ENCODE measurements around the gene SRSF5. TPM values are rescaled to one million over a fixed set of nuclear protein-coding genes. Genes with fewer than 3 reads are reported as not detected.

SRSF5 gene
- total and polyA plus RNA-seq, 2 of the 13 experiments (the other 11 are each of a cell fraction or from before 2014, with no cell fraction given): 189 to 277 TPM

DNA sequence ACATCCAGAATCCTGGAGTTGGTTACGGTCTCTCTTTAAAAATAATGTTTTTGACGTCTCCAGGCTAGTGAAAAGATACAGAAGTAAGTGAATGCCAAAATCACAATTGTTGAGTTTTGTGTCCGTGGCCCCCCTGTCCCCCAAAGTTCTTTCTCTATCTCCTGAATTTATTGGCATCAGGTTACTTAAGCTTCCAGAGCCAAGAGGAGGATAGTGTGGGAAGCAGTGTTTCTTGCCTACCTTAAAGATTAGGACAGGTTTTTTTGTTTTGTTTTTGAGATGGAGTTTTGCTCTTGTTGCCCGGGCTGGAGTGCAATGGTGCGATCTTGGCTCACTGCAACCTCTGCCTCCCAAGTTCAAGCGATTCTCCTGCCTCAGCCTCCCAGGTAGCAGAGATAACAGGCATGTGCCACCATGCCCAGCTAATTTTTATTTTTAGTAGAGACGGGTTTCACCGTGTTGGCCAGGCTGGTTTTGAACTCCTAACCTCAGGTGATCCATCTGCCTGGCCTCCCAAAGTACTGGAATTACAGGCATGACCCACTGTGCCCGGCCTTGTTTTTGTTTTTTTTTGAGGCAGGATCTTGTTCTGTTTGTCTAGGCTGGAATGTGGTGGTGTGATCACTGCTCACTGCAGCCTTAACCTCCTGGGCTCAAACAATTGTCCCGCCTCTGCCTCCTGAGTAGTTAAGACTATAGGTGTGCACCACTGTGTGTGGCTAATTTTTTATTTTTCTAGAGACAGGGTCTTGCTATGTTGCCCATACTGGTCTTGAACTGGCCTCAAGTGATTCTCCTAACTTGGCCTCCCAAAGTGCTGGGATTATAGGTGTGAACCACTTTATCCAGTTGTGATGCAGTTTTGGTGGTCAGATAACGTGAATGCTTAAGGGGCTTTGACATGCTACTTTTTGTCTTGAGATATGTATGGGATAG lies 5.4 kb downstream of the SRSF5 start (continued):
- TF ChIP-seq, protein P1, sequence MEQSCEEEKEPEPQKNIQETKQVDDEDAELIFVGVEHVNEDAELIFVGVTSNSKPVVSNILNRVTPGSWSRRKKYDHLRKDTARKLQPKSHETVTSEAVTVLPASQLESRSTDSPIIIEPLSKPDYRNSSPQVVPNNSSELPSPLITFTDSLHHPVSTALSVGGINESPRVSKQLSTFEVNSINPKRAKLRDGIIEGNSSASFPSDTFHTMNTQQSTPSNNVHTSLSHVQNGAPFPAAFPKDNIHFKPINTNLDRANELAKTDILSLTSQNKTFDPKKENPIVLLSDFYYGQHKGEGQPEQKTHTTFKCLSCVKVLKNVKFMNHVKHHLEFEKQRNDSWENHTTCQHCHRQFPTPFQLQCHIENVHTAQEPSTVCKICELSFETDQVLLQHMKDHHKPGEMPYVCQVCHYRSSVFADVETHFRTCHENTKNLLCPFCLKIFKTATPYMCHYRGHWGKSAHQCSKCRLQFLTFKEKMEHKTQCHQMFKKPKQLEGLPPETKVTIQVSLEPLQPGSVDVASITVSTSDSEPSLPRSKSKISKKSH (CRISPR knock-in tag; IDR thresholded peaks at IDR 0.05; ENCODE audit: borderline replicate concordance): no peak
- TF ChIP-seq ZNF264 (CRISPR knock-in tag; IDR thresholded peaks at IDR 0.05) (no peak), ZNF441 (CRISPR knock-in tag; IDR thresholded peaks at IDR 0.05; ENCODE audit: borderline replicate concordance) (0 out of 2 replicates have a peak, but pooled peaks have one; percentile 36), SMARCC2 (IDR thresholded peaks at IDR 0.05) (no peak), ZNF607 (CRISPR knock-in tag; IDR thresholded peaks at IDR 0.05; ENCODE audit: borderline replicate concordance) (no peak), ZNF605 (CRISPR knock-in tag; IDR thresholded peaks at IDR 0.05) (peak; percentile 57; the same call in 1 of the 2 replicates), NR2F1 (CRISPR knock-in tag; IDR thresholded peaks at IDR 0.05) (no peak), ZNF256 (CRISPR knock-in tag; conservative IDR thresholded peaks at IDR 0.05) (no peak), HNRNPLL (IDR thresholded peaks at IDR 0.05; ENCODE audit: low read depth, low read length, poor library complexity, severe bottlenecking) (no peak), HNRNPUL1 (IDR thresholded peaks at IDR 0.05; ENCODE audit: low read depth, low read length) (no peak), ZNF562 (CRISPR knock-in tag; IDR thresholded peaks at IDR 0.05; ENCODE audit: borderline replicate concordance) (no peak), TAF15 (IDR thresholded peaks at IDR 0.05; ENCODE audit: low read depth, low read length, poor library complexity, severe bottlenecking) (no peak), RELA (CRISPR knock-in tag; IDR thresholded peaks at IDR 0.05) (no peak), U2AF2 (IDR thresholded peaks at IDR 0.05; ENCODE audit: low read depth, low read length) (no peak), MLLT10 (CRISPR knock-in tag; IDR thresholded peaks at IDR 0.05) (no peak)
- TF ChIP-seq, protein P2, sequence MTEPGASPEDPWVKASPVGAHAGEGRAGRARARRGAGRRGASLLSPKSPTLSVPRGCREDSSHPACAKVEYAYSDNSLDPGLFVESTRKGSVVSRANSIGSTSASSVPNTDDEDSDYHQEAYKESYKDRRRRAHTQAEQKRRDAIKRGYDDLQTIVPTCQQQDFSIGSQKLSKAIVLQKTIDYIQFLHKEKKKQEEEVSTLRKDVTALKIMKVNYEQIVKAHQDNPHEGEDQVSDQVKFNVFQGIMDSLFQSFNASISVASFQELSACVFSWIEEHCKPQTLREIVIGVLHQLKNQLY (CRISPR knock-in tag; IDR thresholded peaks at IDR 0.05): no peak
- TF ChIP-seq, protein P3, sequence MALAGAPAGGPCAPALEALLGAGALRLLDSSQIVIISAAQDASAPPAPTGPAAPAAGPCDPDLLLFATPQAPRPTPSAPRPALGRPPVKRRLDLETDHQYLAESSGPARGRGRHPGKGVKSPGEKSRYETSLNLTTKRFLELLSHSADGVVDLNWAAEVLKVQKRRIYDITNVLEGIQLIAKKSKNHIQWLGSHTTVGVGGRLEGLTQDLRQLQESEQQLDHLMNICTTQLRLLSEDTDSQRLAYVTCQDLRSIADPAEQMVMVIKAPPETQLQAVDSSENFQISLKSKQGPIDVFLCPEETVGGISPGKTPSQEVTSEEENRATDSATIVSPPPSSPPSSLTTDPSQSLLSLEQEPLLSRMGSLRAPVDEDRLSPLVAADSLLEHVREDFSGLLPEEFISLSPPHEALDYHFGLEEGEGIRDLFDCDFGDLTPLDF (CRISPR knock-in tag; IDR thresholded peaks at IDR 0.05): no peak
- TF ChIP-seq, protein P4, sequence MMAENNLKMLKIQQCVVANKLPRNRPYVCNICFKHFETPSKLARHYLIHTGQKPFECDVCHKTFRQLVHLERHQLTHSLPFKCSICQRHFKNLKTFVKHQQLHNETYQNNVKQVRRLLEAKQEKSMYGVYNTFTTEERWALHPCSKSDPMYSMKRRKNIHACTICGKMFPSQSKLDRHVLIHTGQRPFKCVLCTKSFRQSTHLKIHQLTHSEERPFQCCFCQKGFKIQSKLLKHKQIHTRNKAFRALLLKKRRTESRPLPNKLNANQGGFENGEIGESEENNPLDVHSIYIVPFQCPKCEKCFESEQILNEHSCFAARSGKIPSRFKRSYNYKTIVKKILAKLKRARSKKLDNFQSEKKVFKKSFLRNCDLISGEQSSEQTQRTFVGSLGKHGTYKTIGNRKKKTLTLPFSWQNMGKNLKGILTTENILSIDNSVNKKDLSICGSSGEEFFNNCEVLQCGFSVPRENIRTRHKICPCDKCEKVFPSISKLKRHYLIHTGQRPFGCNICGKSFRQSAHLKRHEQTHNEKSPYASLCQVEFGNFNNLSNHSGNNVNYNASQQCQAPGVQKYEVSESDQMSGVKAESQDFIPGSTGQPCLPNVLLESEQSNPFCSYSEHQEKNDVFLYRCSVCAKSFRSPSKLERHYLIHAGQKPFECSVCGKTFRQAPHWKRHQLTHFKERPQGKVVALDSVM (CRISPR knock-in tag; IDR thresholded peaks at IDR 0.05): peak; percentile 51; the same call in 1 of the 2 replicates
- TF ChIP-seq, protein P5, sequence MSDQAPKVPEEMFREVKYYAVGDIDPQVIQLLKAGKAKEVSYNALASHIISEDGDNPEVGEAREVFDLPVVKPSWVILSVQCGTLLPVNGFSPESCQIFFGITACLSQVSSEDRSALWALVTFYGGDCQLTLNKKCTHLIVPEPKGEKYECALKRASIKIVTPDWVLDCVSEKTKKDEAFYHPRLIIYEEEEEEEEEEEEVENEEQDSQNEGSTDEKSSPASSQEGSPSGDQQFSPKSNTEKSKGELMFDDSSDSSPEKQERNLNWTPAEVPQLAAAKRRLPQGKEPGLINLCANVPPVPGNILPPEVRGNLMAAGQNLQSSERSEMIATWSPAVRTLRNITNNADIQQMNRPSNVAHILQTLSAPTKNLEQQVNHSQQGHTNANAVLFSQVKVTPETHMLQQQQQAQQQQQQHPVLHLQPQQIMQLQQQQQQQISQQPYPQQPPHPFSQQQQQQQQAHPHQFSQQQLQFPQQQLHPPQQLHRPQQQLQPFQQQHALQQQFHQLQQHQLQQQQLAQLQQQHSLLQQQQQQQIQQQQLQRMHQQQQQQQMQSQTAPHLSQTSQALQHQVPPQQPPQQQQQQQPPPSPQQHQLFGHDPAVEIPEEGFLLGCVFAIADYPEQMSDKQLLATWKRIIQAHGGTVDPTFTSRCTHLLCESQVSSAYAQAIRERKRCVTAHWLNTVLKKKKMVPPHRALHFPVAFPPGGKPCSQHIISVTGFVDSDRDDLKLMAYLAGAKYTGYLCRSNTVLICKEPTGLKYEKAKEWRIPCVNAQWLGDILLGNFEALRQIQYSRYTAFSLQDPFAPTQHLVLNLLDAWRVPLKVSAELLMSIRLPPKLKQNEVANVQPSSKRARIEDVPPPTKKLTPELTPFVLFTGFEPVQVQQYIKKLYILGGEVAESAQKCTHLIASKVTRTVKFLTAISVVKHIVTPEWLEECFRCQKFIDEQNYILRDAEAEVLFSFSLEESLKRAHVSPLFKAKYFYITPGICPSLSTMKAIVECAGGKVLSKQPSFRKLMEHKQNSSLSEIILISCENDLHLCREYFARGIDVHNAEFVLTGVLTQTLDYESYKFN (CRISPR knock-in tag; conservative IDR thresholded peaks at IDR 0.05): peak; percentile 38; the same call in 1 of the 2 replicates

Data from HepG2 (cell line).